Activated T-cell treated with anti-CD3 and anti-CD28 coated beads, Interleukin-2, amount 50 U/mL, for 24 hours (primary cell): ENCODE results near the gene HBQ1.
A peak's percentile ranks its signal among the peaks of the same experiment; 100 is the strongest.

Source experiments
- DNase-seq: peaks from one replicate; pipeline ENCODE4 v3.0.0-alpha.2; 2020
- H3K27ac Mint-ChIP-seq: 2 replicates; pipeline ENCODE4 v1.8.0; 2020; ENCODE audit warnings: mild to moderate bottlenecking, mixed read lengths
- H3K27me3 Mint-ChIP-seq: 2 replicates; pipeline ENCODE4 v1.8.0; 2020; ENCODE audit warnings: mixed read lengths
- H3K36me3 Mint-ChIP-seq: 2 replicates; pipeline ENCODE4 v1.8.0; 2020; ENCODE audit warnings: low read depth, mixed read lengths
- H3K4me1 Mint-ChIP-seq: 2 replicates; pipeline ENCODE4 v1.8.0; 2020; ENCODE audit warnings: low read depth, mixed read lengths
- H3K4me3 Mint-ChIP-seq: 2 replicates; pipeline ENCODE4 v1.8.0; 2020; ENCODE audit warnings: mild to moderate bottlenecking, moderate library complexity, mixed read lengths
- H3K9me3 Mint-ChIP-seq: 2 replicates; pipeline ENCODE4 v1.8.0; 2020; ENCODE audit warnings: mixed read lengths

Gene HBQ1

GRCh38 chr16:177394-177822 is 2.9 kb upstream of the HBQ1 start:
- Mint-ChIP-seq H3K4me3 (no peak overlapping the region), H3K4me1 (peaks cover 24% of the 10 kb centered on the region), H3K9me3 (no peaks in the 10 kb centered on the region), H3K36me3 (no peaks in the 10 kb centered on the region), H3K27ac (no peak overlapping the region), H3K27me3 (peaks cover 55% of the 10 kb centered on the region)
- DNase-seq: no peak

- Mint-ChIP-seq H3K4me3 (no peak overlapping the region), H3K27me3 (peaks cover 55% of the 10 kb centered on the region), H3K27ac (no peak overlapping the region), H3K4me1 (peaks cover 24% of the 10 kb centered on the region), H3K36me3 (peaks cover 3% of the 10 kb centered on the region), H3K9me3 (no peaks in the 10 kb centered on the region)
- no peak for DNase-seq
These were observed 2.1 kb upstream of the HBQ1 start for GRCh38 chr16:177981-178667.

- Mint-ChIP-seq H3K4me1 (peaks cover 22% of the 10 kb centered on the region), H3K27ac (no peak overlapping the region), H3K27me3 (peaks cover 49% of the 10 kb centered on the region), H3K9me3 (no peaks in the 10 kb centered on the region), H3K4me3 (no peak overlapping the region), H3K36me3 (peaks cover 3% of the 10 kb centered on the region)
- DNase-seq: no peak
These were observed 1.6 kb upstream of the HBQ1 start for GRCh38 chr16:178668-179015.

GRCh38 chr16:179211-180092 is 807 bp upstream of the HBQ1 start:
- peaks cover 8% of the 10 kb centered on the region for H3K36me3 Mint-ChIP-seq
- peak overlapping the region; percentile 25 for H3K4me3 Mint-ChIP-seq
- H3K27me3 Mint-ChIP-seq: peaks cover 45% of the 10 kb centered on the region
- H3K9me3 Mint-ChIP-seq: no peaks in the 10 kb centered on the region
- DNase-seq: no peak
- H3K4me1 Mint-ChIP-seq: peaks cover 21% of the 10 kb centered on the region
- no peak overlapping the region for H3K27ac Mint-ChIP-seq

GRCh38 chr16:180681-181564 is 664 bp downstream of the HBQ1 start:
- H3K4me3 Mint-ChIP-seq: peak overlapping the region; percentile 25
- no peak for DNase-seq
- H3K27ac Mint-ChIP-seq: no peak overlapping the region
- H3K4me1 Mint-ChIP-seq: peaks cover 13% of the 10 kb centered on the region
- peaks cover 30% of the 10 kb centered on the region for H3K27me3 Mint-ChIP-seq
- H3K36me3 Mint-ChIP-seq: peaks cover 19% of the 10 kb centered on the region
- H3K9me3 Mint-ChIP-seq: no peaks in the 10 kb centered on the region

GRCh38 chr16:181565-182021 is 1.3 kb downstream of the HBQ1 start:
- peaks cover 12% of the 10 kb centered on the region for H3K4me1 Mint-ChIP-seq
- H3K4me3 Mint-ChIP-seq: no peak overlapping the region
- peaks cover 19% of the 10 kb centered on the region for H3K36me3 Mint-ChIP-seq
- DNase-seq: peak; percentile 93
- H3K27ac Mint-ChIP-seq: no peak overlapping the region
- H3K27me3 Mint-ChIP-seq: peaks cover 28% of the 10 kb centered on the region
- H3K9me3 Mint-ChIP-seq: no peaks in the 10 kb centered on the region

GRCh38 chr16:183005-183404 is 2.7 kb downstream of the HBQ1 start:
- Mint-ChIP-seq H3K9me3 (no peaks in the 10 kb centered on the region), H3K4me1 (peaks cover 7% of the 10 kb centered on the region), H3K27ac (no peak overlapping the region), H3K27me3 (peaks cover 18% of the 10 kb centered on the region), H3K36me3 (peaks cover 27% of the 10 kb centered on the region), H3K4me3 (no peak overlapping the region)
- DNase-seq: no peak

GRCh38 chr16:185213-185612 is 5.0 kb downstream of the HBQ1 start:
- no peak for DNase-seq
- Mint-ChIP-seq H3K27me3 (no peaks in the 10 kb centered on the region), H3K36me3 (peaks cover 47% of the 10 kb centered on the region), H3K4me1 (peaks cover 8% of the 10 kb centered on the region), H3K4me3 (no peak overlapping the region), H3K27ac (no peak overlapping the region), H3K9me3 (no peaks in the 10 kb centered on the region)

- no peaks in the 10 kb centered on the region for H3K9me3 Mint-ChIP-seq
- H3K36me3 Mint-ChIP-seq: peaks cover 52% of the 10 kb centered on the region
- H3K27ac Mint-ChIP-seq: no peak overlapping the region
- no peaks in the 10 kb centered on the region for H3K27me3 Mint-ChIP-seq
- DNase-seq: no peak
- H3K4me3 Mint-ChIP-seq: no peak overlapping the region
- H3K4me1 Mint-ChIP-seq: peaks cover 8% of the 10 kb centered on the region
These were observed 5.4 kb downstream of the HBQ1 start for GRCh38 chr16:185691-186090.

- Mint-ChIP-seq H3K36me3 (peaks cover 68% of the 10 kb centered on the region), H3K9me3 (no peaks in the 10 kb centered on the region), H3K4me1 (peaks cover 6% of the 10 kb centered on the region), H3K27ac (no peak overlapping the region), H3K4me3 (no peak overlapping the region), H3K27me3 (no peaks in the 10 kb centered on the region)
- no peak for DNase-seq
These were observed 7.1 kb downstream of the HBQ1 start for GRCh38 chr16:187330-187729.

- no peaks in the 10 kb centered on the region for H3K27me3 Mint-ChIP-seq
- DNase-seq: no peak
- peaks cover 78% of the 10 kb centered on the region for H3K36me3 Mint-ChIP-seq
- H3K4me1 Mint-ChIP-seq: peaks cover 6% of the 10 kb centered on the region
- no peaks in the 10 kb centered on the region for H3K9me3 Mint-ChIP-seq
- H3K27ac Mint-ChIP-seq: peak overlapping the region; percentile 71
- no peak overlapping the region for H3K4me3 Mint-ChIP-seq
These were observed 8.4 kb downstream of the HBQ1 start for GRCh38 chr16:188674-189073.

- H3K36me3 Mint-ChIP-seq: peaks cover 82% of the 10 kb centered on the region
These were observed 9.4 kb downstream of the HBQ1 start for GRCh38 chr16:189604-190186.

GRCh38 chr16:191831-192230 is 11.6 kb downstream of the HBQ1 start:
- H3K4me3 Mint-ChIP-seq: no peak overlapping the region
- no peaks in the 10 kb centered on the region for H3K27me3 Mint-ChIP-seq
- H3K36me3 Mint-ChIP-seq: peaks cover 92% of the 10 kb centered on the region
- DNase-seq: no peak
- peak overlapping the region; percentile 63 for H3K27ac Mint-ChIP-seq
- H3K9me3 Mint-ChIP-seq: no peaks in the 10 kb centered on the region
- peaks cover 6% of the 10 kb centered on the region for H3K4me1 Mint-ChIP-seq

More at GRCh38 chr16:189604-190186, 9.4 kb downstream of the HBQ1 start:
- Mint-ChIP-seq H3K4me3 (no peak overlapping the region), H3K27me3 (no peaks in the 10 kb centered on the region), H3K4me1 (peaks cover 6% of the 10 kb centered on the region), H3K9me3 (no peaks in the 10 kb centered on the region), H3K27ac (no peak overlapping the region)
- no peak for DNase-seq

GRCh38 chr16:192686-193085 is 12.4 kb downstream of the HBQ1 start:
- Mint-ChIP-seq H3K4me1 (peaks cover 6% of the 10 kb centered on the region), H3K9me3 (no peaks in the 10 kb centered on the region), H3K36me3 (peaks cover 91% of the 10 kb centered on the region), H3K4me3 (no peak overlapping the region), H3K27me3 (no peaks in the 10 kb centered on the region), H3K27ac (no peak overlapping the region)
- no peak for DNase-seq
